Trophoblast cell (in vitro differentiated cells and primary cell): ENCODE results near the gene PSMB10.
A peak's percentile ranks its signal among the peaks of the same experiment; 100 is the strongest.

Experiments
- DNase-seq, 2 donors: peaks; one replicate each; pipeline ENCODE4 v3.0.0-alpha.2; 2016
- H2AFZ ChIP-seq: 2 replicates; pipeline ENCODE4 v1.6.1; 2013; ENCODE audit warnings: low read length, moderate library complexity, mild to moderate bottlenecking; ENCODE audit not compliant: insufficient read depth, poor library complexity
- H2AK5ac ChIP-seq: 2 replicates; pipeline ENCODE4 v1.6.1; 2013; ENCODE audit warnings: mild to moderate bottlenecking, low read length
- H2BK120ac ChIP-seq: 2 replicates; pipeline ENCODE4 v1.6.1; 2013; ENCODE audit warnings: low read length, mild to moderate bottlenecking, moderate library complexity; ENCODE audit not compliant: insufficient read depth, poor library complexity
- H2BK12ac ChIP-seq: 2 replicates; pipeline ENCODE4 v1.6.1; 2013; ENCODE audit warnings: mild to moderate bottlenecking, low read length, moderate library complexity
- H2BK5ac ChIP-seq: 2 replicates; pipeline ENCODE4 v1.6.1; 2013; ENCODE audit warnings: low read length, low read depth, moderate library complexity, mild to moderate bottlenecking; ENCODE audit not compliant: poor library complexity
- H3K14ac ChIP-seq: 2 replicates; pipeline ENCODE4 v1.6.1; 2013; ENCODE audit warnings: mild to moderate bottlenecking, low read length
- H3K18ac ChIP-seq: 2 replicates; pipeline ENCODE4 v1.6.1; 2013; ENCODE audit warnings: mild to moderate bottlenecking, low read length
- H3K23ac ChIP-seq: 2 replicates; pipeline ENCODE4 v1.6.1; 2013; ENCODE audit warnings: low read length
- H3K27ac ChIP-seq: 2 replicates; pipeline ENCODE4 v1.5.1; 2013; ENCODE audit warnings: low read depth, mild to moderate bottlenecking, inconsistent platforms, low read length, moderate library complexity
- H3K27me3 ChIP-seq: 2 replicates; pipeline ENCODE4 v1.6.1; 2013; ENCODE audit warnings: inconsistent platforms, mild to moderate bottlenecking, low read length, moderate library complexity; ENCODE audit not compliant: insufficient read depth
- H3K36me3 ChIP-seq, 2 experiments: 1 replicate in 1 of 2; 2 replicates in 1 of 2; pipeline ENCODE4 v1.6.1; 2013; ENCODE audit warnings: low read length in 2 of 2, mild to moderate bottlenecking in 2 of 2, moderate library complexity in 1 of 2; ENCODE audit not compliant: insufficient read depth in 2 of 2, control insufficient read depth in 1 of 2
- H3K4ac ChIP-seq: 2 replicates; pipeline ENCODE4 v1.6.1; 2013; ENCODE audit warnings: low read depth, mild to moderate bottlenecking, low read length, moderate library complexity
- H3K4me1 ChIP-seq, 2 experiments: 1 replicate in 1 of 2; 2 replicates in 1 of 2; pipeline ENCODE4 v1.6.1; 2013; ENCODE audit warnings: low read length in 2 of 2, mild to moderate bottlenecking in 2 of 2, moderate library complexity in 1 of 2; ENCODE audit not compliant: insufficient read depth in 2 of 2, control insufficient read depth in 1 of 2
- H3K4me2 ChIP-seq: 2 replicates; pipeline ENCODE4 v1.6.1; 2013; ENCODE audit warnings: inconsistent platforms, mild to moderate bottlenecking, low read length, moderate library complexity
- H3K4me3 ChIP-seq: 2 replicates; pipeline ENCODE4 v1.5.1; 2013; ENCODE audit warnings: mild to moderate bottlenecking, low read depth, low read length, inconsistent platforms
- H3K79me1 ChIP-seq: one replicate; pipeline ENCODE4 v1.6.1; 2013; ENCODE audit warnings: low read length
- H3K79me2 ChIP-seq: 2 replicates; pipeline ENCODE4 v1.6.1; 2013; ENCODE audit warnings: low read length, mild to moderate bottlenecking; ENCODE audit not compliant: control insufficient read depth, insufficient read depth, poor library complexity
- H3K9ac ChIP-seq: 2 replicates; pipeline ENCODE4 v1.6.1; 2013; ENCODE audit warnings: mild to moderate bottlenecking, low read length
- H3K9me3 ChIP-seq: 2 replicates; pipeline ENCODE4 v1.6.1; 2013; ENCODE audit warnings: low read depth, mild to moderate bottlenecking, control low read depth, inconsistent platforms, low read length; ENCODE audit not compliant: insufficient read depth
- H4K12ac ChIP-seq: 2 replicates; pipeline ENCODE4 v1.6.1; 2013; ENCODE audit warnings: low read depth, mild to moderate bottlenecking, low read length, moderate library complexity
- H4K8ac ChIP-seq: 2 replicates; pipeline ENCODE4 v1.6.1; 2013; ENCODE audit warnings: low read depth, mild to moderate bottlenecking, low read length, moderate library complexity
- H4K91ac ChIP-seq: one replicate; pipeline ENCODE4 v1.6.1; 2013; ENCODE audit warnings: low read depth, mild to moderate bottlenecking, low read length, moderate library complexity
- WGBS: extraction: QIAGEN DNeasy Blood & Tissue Kit; methylation state at CpG from one replicate; pipeline ENCODE4 v1.1.7; 2013; ENCODE audit warnings: missing lambda C conversion rate; ENCODE audit not compliant: insufficient read length, insufficient coverage; ENCODE audit errors: extremely low coverage; 5-methylcytosine and 5-hydroxymethylcytosine counted together

PSMB10 gene

DNA sequence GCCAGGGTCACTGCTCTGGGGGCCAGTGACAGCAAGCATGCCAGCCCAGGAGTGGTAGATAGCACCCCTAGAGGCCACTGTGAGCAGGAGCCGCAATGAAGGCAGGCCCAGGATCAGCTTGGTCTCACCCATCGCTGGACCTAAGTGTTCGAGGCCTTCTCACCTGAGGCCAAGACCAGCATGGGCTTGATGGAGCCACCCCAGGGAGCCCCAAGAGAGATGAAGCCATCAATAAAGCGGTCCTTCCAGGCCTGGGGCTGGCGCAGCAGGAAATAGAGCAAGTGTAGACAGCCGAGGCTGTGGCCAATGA, 5.5 kb upstream of the PSMB10 start:
- no peaks in the 10 kb centered on the region for H3K27me3 ChIP-seq
- no peak overlapping the region for H4K91ac ChIP-seq
- H3K9me3 ChIP-seq, result peaks cover 5% of the 10 kb centered on the region
- peaks cover 2 to 3% of the 10 kb centered on the region in 2 experiments for H3K4me1 ChIP-seq
- WGBS, result no CpG with 5 or more reads among the region's 6 CpGs
- no peak overlapping the region for H2AFZ ChIP-seq
- H3K79me1 ChIP-seq, result no peaks in the 10 kb centered on the region
- no peak overlapping the region for H3K14ac ChIP-seq
- H2BK12ac ChIP-seq, result no peak overlapping the region
- H4K8ac ChIP-seq, result no peak overlapping the region
- H2BK120ac ChIP-seq, result no peak overlapping the region
- DNase-seq, result peak in 1 of 2 donors; percentile 49
- no peak overlapping the region for H2AK5ac ChIP-seq
- H3K4ac ChIP-seq, result no peak overlapping the region
- H3K4me3 ChIP-seq, result no peak overlapping the region
- peaks cover 1% of the 10 kb centered on the region for H3K79me2 ChIP-seq
- no peak overlapping the region for H3K4me2 ChIP-seq
- no peak overlapping the region for H3K23ac ChIP-seq
- no peak overlapping the region for H3K9ac ChIP-seq
- H2BK5ac ChIP-seq, result no peak overlapping the region
- no peak overlapping the region for H3K27ac ChIP-seq
- H4K12ac ChIP-seq, result no peak overlapping the region
- H3K36me3 ChIP-seq, result peaks cover 73 to 75% of the 10 kb centered on the region in 2 experiments
- no peak overlapping the region for H3K18ac ChIP-seq

DNA sequence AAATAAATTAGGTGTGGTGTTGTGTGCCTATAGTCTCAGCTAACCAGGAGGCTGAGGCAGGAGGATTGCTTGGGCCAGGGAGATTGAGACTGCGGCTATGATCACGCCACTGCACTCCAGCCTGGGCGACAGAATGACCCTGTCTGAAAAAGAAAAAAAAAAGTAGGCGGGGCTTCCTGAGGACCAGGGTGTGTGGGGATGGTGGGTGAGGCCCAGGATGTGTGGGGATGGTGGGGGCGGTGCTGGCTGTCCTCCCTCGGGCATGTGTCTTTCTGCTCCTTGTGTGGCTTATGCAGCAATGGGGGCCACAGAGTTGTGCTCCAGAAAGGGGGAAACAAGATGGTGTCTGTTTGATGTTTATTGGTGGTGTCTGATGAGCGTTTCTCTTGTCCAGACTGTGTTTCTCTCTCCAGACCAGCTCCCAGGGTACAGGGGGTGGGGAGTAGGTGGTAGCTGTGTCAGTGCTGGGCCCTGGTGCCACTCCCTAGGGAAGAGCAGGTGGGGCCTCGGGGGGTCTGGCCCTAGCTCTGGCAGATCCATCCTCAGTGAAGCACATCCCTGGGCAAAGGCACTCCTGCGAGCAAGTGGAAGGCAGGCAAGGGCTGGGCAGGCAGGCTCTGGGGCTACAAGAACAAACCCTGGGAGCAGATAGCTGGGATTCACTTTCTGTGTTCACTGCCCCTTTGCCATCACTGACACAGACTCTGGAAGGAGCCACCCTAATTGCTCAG, 5.0 kb upstream of the PSMB10 start:
- H3K4me1 ChIP-seq, result peaks cover 7% of the 10 kb centered on the region in 2 experiments
- H2BK120ac ChIP-seq, result no peak overlapping the region
- no peak overlapping the region for H2BK5ac ChIP-seq
- no peak overlapping the region for H3K27ac ChIP-seq
- no peak overlapping the region for H3K4ac ChIP-seq
- H3K18ac ChIP-seq, result no peak overlapping the region
- no peak overlapping the region for H3K23ac ChIP-seq
- H3K79me1 ChIP-seq, result peaks cover 3% of the 10 kb centered on the region
- H2AFZ ChIP-seq, result no peak overlapping the region
- no peaks in the 10 kb centered on the region for H3K27me3 ChIP-seq
- no peak for DNase-seq
- no peak overlapping the region for H4K91ac ChIP-seq
- H4K12ac ChIP-seq, result no peak overlapping the region
- no peak overlapping the region for H4K8ac ChIP-seq
- no peak overlapping the region for H3K4me2 ChIP-seq
- H3K4me3 ChIP-seq, result no peak overlapping the region
- H3K9me3 ChIP-seq, result peaks cover 5% of the 10 kb centered on the region
- H3K14ac ChIP-seq, result no peak overlapping the region
- H2AK5ac ChIP-seq, result no peak overlapping the region
- no peak overlapping the region for H2BK12ac ChIP-seq
- H3K79me2 ChIP-seq, result peaks cover 1% of the 10 kb centered on the region
- no peak overlapping the region for H3K9ac ChIP-seq
- WGBS, result no CpG with 5 or more reads among the region's 9 CpGs
- peaks cover 68 to 70% of the 10 kb centered on the region in 2 experiments for H3K36me3 ChIP-seq

DNA sequence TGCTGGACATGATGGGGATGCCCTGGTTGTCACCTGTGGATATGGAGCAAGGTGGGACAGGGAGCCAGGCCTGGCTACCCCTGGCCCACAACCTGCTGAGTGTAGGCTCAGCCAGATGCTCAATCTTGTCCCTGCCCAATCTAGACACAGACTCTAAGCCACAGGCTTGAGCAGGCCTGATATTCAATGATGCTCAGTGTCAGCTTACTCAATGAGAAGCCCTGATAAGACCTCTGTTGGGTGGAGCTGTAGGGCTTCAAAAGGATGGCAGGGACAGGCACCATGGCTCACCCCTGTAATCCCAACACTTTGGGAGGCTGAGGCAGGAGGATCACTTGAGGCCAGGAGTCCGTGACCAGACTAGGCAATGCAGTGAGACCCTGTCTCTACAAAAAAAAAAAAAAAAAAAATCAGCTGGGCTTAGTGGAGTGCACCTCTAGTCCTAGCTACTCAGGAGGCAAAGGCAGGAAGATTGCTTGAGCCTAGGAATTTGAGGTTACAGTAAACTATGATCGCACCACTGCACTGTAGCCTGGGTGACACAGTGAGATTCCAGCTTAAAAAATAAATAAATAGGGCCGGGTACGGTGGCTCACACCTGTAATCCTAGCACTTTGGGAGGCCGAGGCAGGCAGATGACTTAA, 3.9 kb upstream of the PSMB10 start:
- H3K4me1 ChIP-seq, result peaks cover 7% of the 10 kb centered on the region in 2 experiments
- no peak overlapping the region for H4K91ac ChIP-seq
- no peak overlapping the region for H3K4me2 ChIP-seq
- H2BK5ac ChIP-seq, result no peak overlapping the region
- DNase-seq, result no peak
- no peak overlapping the region for H3K14ac ChIP-seq
- H3K4me3 ChIP-seq, result no peak overlapping the region
- no peak overlapping the region for H3K23ac ChIP-seq
- no peak overlapping the region for H2AK5ac ChIP-seq
- H3K9ac ChIP-seq, result no peak overlapping the region
- no peak overlapping the region for H4K8ac ChIP-seq
- peaks cover 57 to 59% of the 10 kb centered on the region in 2 experiments for H3K36me3 ChIP-seq
- H3K18ac ChIP-seq, result no peak overlapping the region
- no peak overlapping the region for H4K12ac ChIP-seq
- H3K4ac ChIP-seq, result no peak overlapping the region
- peaks cover 10% of the 10 kb centered on the region for H3K79me2 ChIP-seq
- H3K27ac ChIP-seq, result no peak overlapping the region
- H2AFZ ChIP-seq, result no peak overlapping the region
- H3K27me3 ChIP-seq, result no peaks in the 10 kb centered on the region
- WGBS, result no CpG with 5 or more reads among the region's 5 CpGs
- no peak overlapping the region for H2BK12ac ChIP-seq
- H3K79me1 ChIP-seq, result peaks cover 12% of the 10 kb centered on the region
- no peak overlapping the region for H2BK120ac ChIP-seq
- peaks cover 2% of the 10 kb centered on the region for H3K9me3 ChIP-seq

- H3K14ac ChIP-seq, result no peak overlapping the region
- WGBS, result no CpG with 5 or more reads among the region's 33 CpGs
Measured at GRCh38 chr16:67939507-67940445, 3.1 kb upstream of the PSMB10 start.

More at GRCh38 chr16:67939507-67940445, 3.1 kb upstream of the PSMB10 start:
- H3K27ac ChIP-seq, result no peak overlapping the region
- H3K4me3 ChIP-seq, result no peak overlapping the region
- H3K4me1 ChIP-seq, result peaks cover 13 to 14% of the 10 kb centered on the region in 2 experiments
- H3K79me1 ChIP-seq, result peaks cover 12% of the 10 kb centered on the region
- H4K8ac ChIP-seq, result no peak overlapping the region
- H3K18ac ChIP-seq, result no peak overlapping the region
- no peak overlapping the region for H3K9ac ChIP-seq
- no peak overlapping the region for H2AFZ ChIP-seq
- no peak overlapping the region for H4K91ac ChIP-seq
- no peak overlapping the region for H3K23ac ChIP-seq
- H3K4me2 ChIP-seq, result no peak overlapping the region
- peaks cover 50 to 52% of the 10 kb centered on the region in 2 experiments for H3K36me3 ChIP-seq
- H3K79me2 ChIP-seq, result peaks cover 10% of the 10 kb centered on the region
- no peak overlapping the region for H3K4ac ChIP-seq
- no peak overlapping the region for H4K12ac ChIP-seq
- no peak overlapping the region for H2AK5ac ChIP-seq
- H2BK120ac ChIP-seq, result no peak overlapping the region
- H3K9me3 ChIP-seq, result peaks cover 2% of the 10 kb centered on the region
- H3K27me3 ChIP-seq, result no peaks in the 10 kb centered on the region
- H2BK5ac ChIP-seq, result no peak overlapping the region
- DNase-seq, result no peak
- no peak overlapping the region for H2BK12ac ChIP-seq
